ENCODE measurements around the gene TMPRSS3. TPM values are rescaled to one million over a fixed set of nuclear protein-coding genes. Genes with fewer than 3 reads are reported as not detected.

The TMPRSS3 gene
- total and polyA plus RNA-seq, 8 donors, result 3.1 to 11.6 (median 7.9) TPM

GRCh38 chr21:42324896-42325295 lies 71.0 kb downstream of the TMPRSS3 start:
- H3K9me3 ChIP-seq, result no peaks in the 10 kb centered on the region
- ATAC-seq (no peak), FAIRE-seq (no peak), DNase-seq (no peak)
- TF ChIP-seq CTCF (IDR thresholded peaks at IDR 0.05), result no peak
- no peaks in the 10 kb centered on the region for H3K36me3 ChIP-seq
- intact Hi-C loops (cut with DNase I), result loop anchor here in 1 of 3 donors (10.0 kb wide), 1 partner anchor 60 kb away; no protein-coding TSS in a partner anchor
- 84 to 90% methylated on average over 6 of the region's 6 CpGs for WGBS, 2 donors
- no peak overlapping the region for H3K4me3 ChIP-seq
- no peaks in the 10 kb centered on the region for H3K27me3 ChIP-seq
- no peak overlapping the region for H3K27ac ChIP-seq
- H3K4me1 ChIP-seq, result no peaks in the 10 kb centered on the region

Other genes starting within 250 kb of the TMPRSS3 start
- gene ABCG1, start 176.9 kb downstream of the TMPRSS3 start, total RNA-seq, result 10 to 100 TPM in 1 of 6 donors, 1 to 10 TPM in 5; 1.6 to 10.3 (median 4.0) TPM
- 1 to 10 TPM; 3.4 to 7.8 TPM for gene ABCG1, start 176.9 kb downstream of the TMPRSS3 start, polyA plus RNA-seq
- gene TFF3, start 80.6 kb downstream of the TMPRSS3 start, total RNA-seq, result 10 to 100 TPM in 4 of 6 donors, 1 to 10 TPM in 2; 5.9 to 19.9 (median 10.6) TPM
- 10 to 100 TPM; 16.5 to 51.9 TPM for gene TFF3, start 80.6 kb downstream of the TMPRSS3 start, polyA plus RNA-seq
- gene TFF2, start 45.1 kb downstream of the TMPRSS3 start, total RNA-seq, result 10 to 100 TPM in 1 of 6 donors, 1 to 10 TPM in 4, under 1 TPM in 1; 0.28 to 11.3 (median 1.5) TPM
- 10 to 100 TPM in 1 of 2 donors, 1 to 10 TPM in 1; 1.8 to 19.6 TPM for gene TFF2, start 45.1 kb downstream of the TMPRSS3 start, polyA plus RNA-seq
- 10 to 100 TPM in 1 of 6 donors, 1 to 10 TPM in 3, under 1 TPM in 1, not detected in 1; 0.93 to 40.6 (median 2.9) TPM for gene TFF1, start 29.5 kb downstream of the TMPRSS3 start, total RNA-seq
- 10 to 100 TPM in 1 of 2 donors, under 1 TPM in 1; 0.80 to 10.4 TPM for gene TFF1, start 29.5 kb downstream of the TMPRSS3 start, polyA plus RNA-seq
- under 1 TPM in 5 of 6 donors, not detected in 1; 0.26 to 0.40 (median 0.32) TPM for gene UBASH3A, start 7.8 kb upstream of the TMPRSS3 start, total RNA-seq
- under 1 TPM; 0.15 to 0.33 TPM for gene UBASH3A, start 7.8 kb upstream of the TMPRSS3 start, polyA plus RNA-seq
- gene RSPH1, start 100.2 kb upstream of the TMPRSS3 start, total RNA-seq, result 1 to 10 TPM in 5 of 6 donors, under 1 TPM in 1; 0.94 to 2.4 (median 1.8) TPM
- gene RSPH1, start 100.2 kb upstream of the TMPRSS3 start, polyA plus RNA-seq, result 1 to 10 TPM; 2.3 to 5.0 TPM
- 10 to 100 TPM in 2 of 6 donors, 1 to 10 TPM in 4; 4.7 to 14.3 (median 6.9) TPM for gene SLC37A1, start 117.8 kb upstream of the TMPRSS3 start, total RNA-seq
- gene SLC37A1, start 117.8 kb upstream of the TMPRSS3 start, polyA plus RNA-seq, result 10 to 100 TPM in 1 of 2 donors, 1 to 10 TPM in 1; 8.4 to 14.1 TPM